Neural progenitor cell (in vitro differentiated cells): ENCODE results near the gene OR6X1. TPM values are rescaled to one million over a fixed set of nuclear protein-coding genes. Genes with fewer than 3 reads are reported as not detected.

Source experiments
- DNase-seq: peaks from one replicate; pipeline ENCODE4 v3.0.0-alpha.2; 2016; ENCODE audit warnings: low spot score
- H2AFZ ChIP-seq: fragments of 200-600 bp; sonication (generic); replicated peaks from 2 replicates; pipeline ENCODE4 v1.6.1; 2016; ENCODE audit warnings: antibody characterized with exemption
- H3F3A ChIP-seq: fragments of 200-600 bp; sonication (generic); 2 replicates; pipeline ENCODE4 v1.6.1; 2016; ENCODE audit warnings: antibody characterized with exemption, low read depth
- H3K27ac ChIP-seq: fragments of 200-600 bp; sonication (generic); 2 replicates; pipeline ENCODE4 v1.5.1; 2016; ENCODE audit warnings: mild to moderate bottlenecking
- H3K27me3 ChIP-seq: fragments of 200-600 bp; sonication (generic); 2 replicates; pipeline ENCODE4 v1.6.1; 2016; ENCODE audit warnings: mild to moderate bottlenecking, moderate library complexity
- H3K36me3 ChIP-seq: fragments of 200-600 bp; sonication (generic); 2 replicates; pipeline ENCODE4 v1.5.1; 2016
- H3K4me1 ChIP-seq: fragments of 200-600 bp; sonication (generic); 2 replicates; pipeline ENCODE4 v1.6.1; 2016; ENCODE audit warnings: mixed run types
- H3K4me2 ChIP-seq: fragments of 200-600 bp; sonication (generic); 2 replicates; pipeline ENCODE4 v1.6.1; 2016
- H3K4me3 ChIP-seq: fragments of 200-600 bp; sonication (generic); 2 replicates; pipeline ENCODE4 v1.5.1; 2016
- H3K79me2 ChIP-seq: fragments of 200-600 bp; sonication (generic); 2 replicates; pipeline ENCODE4 v1.6.1; 2016; ENCODE audit warnings: low read depth
- H3K9ac ChIP-seq: fragments of 200-600 bp; sonication (generic); 2 replicates; pipeline ENCODE4 v1.6.1; 2016
- H3K9me3 ChIP-seq: fragments of 200-600 bp; sonication (generic); 2 replicates; pipeline ENCODE4 v1.5.1; 2016; ENCODE audit warnings: low read depth
- H4K20me1 ChIP-seq: fragments of 200-600 bp; sonication (generic); 2 replicates; pipeline ENCODE4 v1.6.1; 2016; ENCODE audit warnings: low read depth
- H3K27ac Mint-ChIP-seq: 3 replicates; pipeline ENCODE4 v1.8.0; 2021; ENCODE audit warnings: mixed read lengths
- H3K27me3 Mint-ChIP-seq: 2 replicates; pipeline ENCODE4 v1.8.0; 2022; ENCODE audit warnings: low read depth, mild to moderate bottlenecking, inconsistent platforms, moderate library complexity, mixed read lengths; ENCODE audit not compliant: insufficient read depth
- H3K36me3 Mint-ChIP-seq: 3 replicates; pipeline ENCODE4 v1.8.0; 2021; ENCODE audit warnings: mixed read lengths
- H3K4me1 Mint-ChIP-seq: 3 replicates; pipeline ENCODE4 v1.8.0; 2021; ENCODE audit warnings: mixed read lengths
- H3K4me3 Mint-ChIP-seq: 3 replicates; pipeline ENCODE4 v1.8.0; 2021; ENCODE audit warnings: mild to moderate bottlenecking, moderate library complexity, mixed read lengths
- H3K9me3 Mint-ChIP-seq: 3 replicates; pipeline ENCODE4 v1.8.0; 2020; ENCODE audit warnings: mixed read lengths
- CTCF ChIP-seq: fragments of 200-600 bp; sonication (generic); IDR thresholded peaks from 2 replicates; pipeline ENCODE4 v1.5.1; 2017; ENCODE audit warnings: antibody characterized with exemption, mild to moderate bottlenecking
- EZH2 ChIP-seq: fragments of 200-600 bp; sonication (generic); IDR thresholded peaks from 2 replicates; pipeline ENCODE4 v1.6.1; 2017; ENCODE audit warnings: antibody characterized with exemption, mild to moderate bottlenecking, moderate library complexity
- EZH2phosphoT487 ChIP-seq: fragments of 200-600 bp; sonication (generic); IDR thresholded peaks from 2 replicates; pipeline ENCODE4 v1.6.1; 2017; ENCODE audit warnings: antibody characterized with exemption
- total RNA-seq: library from RNA; depleted of rRNA; stranded (reverse); fragments of >200 nt; gene quantifications from 2 replicates; pipeline ENCODE4 v1.2.3, GENCODE V29; 2015; ENCODE audit warnings: low replicate concordance

The OR6X1 gene
- total RNA-seq, 1 donor from 2014 or later: not detected

- H3K27ac Mint-ChIP-seq: no peak overlapping the region
- H3K4me1 Mint-ChIP-seq: no peaks in the 10 kb centered on the region
- no peaks in the 10 kb centered on the region for H3K36me3 Mint-ChIP-seq
- no peak overlapping the region for H3K9ac ChIP-seq
- H2AFZ ChIP-seq: no peak overlapping the region
- peaks cover 6% of the 10 kb centered on the region for H3K4me1 ChIP-seq
- no peaks in the 10 kb centered on the region for H3K27me3 Mint-ChIP-seq
- no peak for DNase-seq
- no peak overlapping the region for H3K27ac ChIP-seq
- no peak overlapping the region for H3K4me2 ChIP-seq
- no peaks in the 10 kb centered on the region for H4K20me1 ChIP-seq
- TF ChIP-seq CTCF (no peak), EZH2 (no peak), EZH2phosphoT487 (no peak)
- H3K27me3 ChIP-seq: no peaks in the 10 kb centered on the region
- H3K36me3 ChIP-seq: no peaks in the 10 kb centered on the region
- H3F3A ChIP-seq: peaks cover 13% of the 10 kb centered on the region
- no peaks in the 10 kb centered on the region for H3K79me2 ChIP-seq
- H3K4me3 Mint-ChIP-seq: no peak overlapping the region
- H3K4me3 ChIP-seq: no peak overlapping the region
- H3K9me3 Mint-ChIP-seq: no peaks in the 10 kb centered on the region
- H3K9me3 ChIP-seq: no peaks in the 10 kb centered on the region
Observed at GRCh38 chr11:123770712-123771111, 16.4 kb upstream of the OR6X1 start.

DNA sequence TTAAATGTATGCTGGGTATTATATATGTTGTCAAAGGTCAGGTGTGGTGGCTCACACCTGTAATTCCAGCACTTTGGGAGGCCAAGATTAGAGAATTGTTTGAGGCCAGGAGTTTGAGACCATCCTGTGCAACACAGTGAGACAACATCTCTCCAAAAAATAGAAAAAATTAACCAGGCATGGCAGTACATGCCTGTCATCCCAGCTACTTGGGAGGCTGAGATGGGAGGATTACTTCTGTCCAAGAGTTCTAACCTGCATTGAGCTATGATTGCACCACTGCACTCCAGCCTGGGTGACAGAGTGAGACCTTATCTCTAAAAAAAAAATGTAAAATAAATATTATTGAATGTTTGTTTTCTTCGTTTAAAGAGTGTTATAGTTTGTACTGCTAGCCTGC lies 11.3 kb upstream of the OR6X1 start:
- H3K9me3 Mint-ChIP-seq: peaks cover 10% of the 10 kb centered on the region
- no peak overlapping the region for H3K4me3 ChIP-seq

GRCh38 chr11:123762422-123762821 lies 8.1 kb upstream of the OR6X1 start:
- Histone ChIP-seq H4K20me1 (no peaks in the 10 kb centered on the region), H3K4me2 (no peak overlapping the region), H2AFZ (no peak overlapping the region), H3K27ac (no peak overlapping the region), H3K9me3 (peaks cover 9% of the 10 kb centered on the region), H3K4me1 (no peaks in the 10 kb centered on the region), H3K36me3 (no peaks in the 10 kb centered on the region), H3K9ac (no peak overlapping the region), H3K4me3 (no peak overlapping the region), H3F3A (no peaks in the 10 kb centered on the region), H3K27me3 (no peaks in the 10 kb centered on the region), H3K79me2 (no peaks in the 10 kb centered on the region)
- Mint-ChIP-seq H3K4me1 (no peaks in the 10 kb centered on the region), H3K27ac (no peak overlapping the region), H3K36me3 (no peaks in the 10 kb centered on the region), H3K9me3 (peaks cover 10% of the 10 kb centered on the region), H3K4me3 (no peak overlapping the region), H3K27me3 (peaks cover 2% of the 10 kb centered on the region)
- DNase-seq: no peak
- TF ChIP-seq EZH2: no peak
- TF ChIP-seq EZH2phosphoT487: no peak
- TF ChIP-seq CTCF: no peak

More for the DNA sequence above, 11.3 kb upstream of the OR6X1 start:
- Mint-ChIP-seq H3K4me1 (no peaks in the 10 kb centered on the region), H3K4me3 (no peak overlapping the region), H3K27me3 (peaks cover 2% of the 10 kb centered on the region), H3K36me3 (no peaks in the 10 kb centered on the region), H3K27ac (no peak overlapping the region)
- no peak overlapping the region for H2AFZ ChIP-seq
- H3K4me1 ChIP-seq: no peaks in the 10 kb centered on the region
- no peaks in the 10 kb centered on the region for H3K27me3 ChIP-seq
- H3K36me3 ChIP-seq: no peaks in the 10 kb centered on the region
- no peak overlapping the region for H3K27ac ChIP-seq
- TF ChIP-seq CTCF: no peak
- no peak for TF ChIP-seq EZH2phosphoT487
- TF ChIP-seq EZH2: no peak
- H3K9me3 ChIP-seq: peaks cover 9% of the 10 kb centered on the region
- H4K20me1 ChIP-seq: no peaks in the 10 kb centered on the region
- H3F3A ChIP-seq: no peaks in the 10 kb centered on the region
- no peak overlapping the region for H3K9ac ChIP-seq
- DNase-seq: no peak
- no peaks in the 10 kb centered on the region for H3K79me2 ChIP-seq
- no peak overlapping the region for H3K4me2 ChIP-seq
